Suprapubic skin (tissue), 4 donors: ENCODE results near the gene ACKR3. TPM values are rescaled to one million over a fixed set of nuclear protein-coding genes. Genes with fewer than 3 reads are reported as not detected.
A peak's percentile ranks its signal among the peaks of the same experiment; 100 is the strongest.

Source experiments
- DNase-seq, 2 donors: peaks; one replicate each; pipeline ENCODE4 v3.0.0-alpha.2; 2019; ENCODE audit warnings: low spot score in 2 of 2
- H3K27ac ChIP-seq: fragments of 200-600 bp; sonication (generic); one replicate; pipeline ENCODE4 v1.5.1; 2019
- H3K27me3 ChIP-seq: fragments of 200-600 bp; sonication (generic); one replicate; pipeline ENCODE4 v1.5.1; 2019
- H3K36me3 ChIP-seq: fragments of 200-600 bp; sonication (generic); one replicate; pipeline ENCODE4 v1.5.1; 2019
- H3K4me1 ChIP-seq: fragments of 200-600 bp; sonication (generic); one replicate; pipeline ENCODE4 v1.5.1; 2019
- H3K4me3 ChIP-seq: fragments of 200-600 bp; sonication (generic); one replicate; pipeline ENCODE4 v1.5.1; 2019; ENCODE audit warnings: mild to moderate bottlenecking
- H3K9me3 ChIP-seq: fragments of 200-600 bp; sonication (generic); one replicate; pipeline ENCODE4 v1.5.1; 2019
- EP300 ChIP-seq: sonication (generic); formaldehyde crosslinking; IDR thresholded peaks from one replicate; pipeline ENCODE4 v1.6.1; 2017; ENCODE audit warnings: antibody characterized with exemption
- POLR2A ChIP-seq, 2 donors: fragments of 450-650 bp; IDR thresholded peaks; one replicate each; pipeline ENCODE4 v1.6.1; 2017; ENCODE audit warnings: antibody characterized with exemption in 2 of 2, mild to moderate bottlenecking in 2 of 2, moderate library complexity in 2 of 2
- POLR2AphosphoS5 ChIP-seq, 3 donors: sonication (generic); formaldehyde crosslinking; IDR thresholded peaks; one replicate each; pipeline ENCODE4 v1.6.1; 2017; ENCODE audit warnings: antibody characterized with exemption in 3 of 3
- WGBS: methylation state at CpG from one replicate; pipeline ENCODE4 v1.1.5; 2018; 5-methylcytosine and 5-hydroxymethylcytosine counted together
- total RNA-seq, 4 donors: library from RNA; depleted of rRNA; stranded (reverse); fragments of >200 nt; gene quantifications; one replicate each; pipeline ENCODE4 v1.1.0, GENCODE V29; 2016
- TF ChIP-seq, protein P1 (sequence below), 2 donors: fragments of 200-600 bp in 1 of 2; fragments of 450-650 bp in 1 of 2; sonication (generic) in 1 of 2; IDR thresholded peaks; one replicate each; pipeline ENCODE4 v1.5.1; 2016 to 2019; ENCODE audit warnings: antibody characterized with exemption in 2 of 2, mild to moderate bottlenecking in 1 of 2, moderate library complexity in 1 of 2

ACKR3 gene
- total RNA-seq, 4 donors from 2014 or later: 15.8 to 51.5 (median 34.9) TPM

DNA sequence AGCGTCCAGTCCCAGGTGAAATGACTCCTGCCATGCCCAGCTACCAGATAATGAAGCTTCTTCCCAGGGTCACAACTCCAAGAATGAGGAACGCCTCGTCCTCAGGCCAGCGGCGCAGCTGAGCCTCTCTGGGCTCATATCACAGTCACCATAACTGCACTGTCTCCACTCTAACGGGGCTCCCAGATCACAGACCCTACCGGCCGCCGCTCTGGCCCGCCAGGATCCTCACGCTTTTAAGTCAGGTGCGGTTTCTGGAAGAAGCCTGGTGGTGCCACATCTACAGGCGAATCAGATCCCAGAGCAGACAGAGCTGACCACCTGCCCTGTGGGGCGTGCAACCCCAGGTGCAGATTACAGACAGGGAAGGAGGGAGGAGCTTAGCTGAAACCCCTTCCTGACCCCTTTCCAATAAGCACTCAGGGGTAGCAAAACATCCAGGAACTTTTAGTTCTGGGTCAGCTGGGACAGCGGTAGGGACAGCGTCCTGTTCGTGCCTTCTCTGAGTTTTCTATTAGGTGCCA, 3.7 kb upstream of the ACKR3 start:
- H3K27me3 ChIP-seq: no peaks in the 10 kb centered on the region
- H3K4me1 ChIP-seq: peaks cover 36% of the 10 kb centered on the region
- no peak overlapping the region for H3K4me3 ChIP-seq
- WGBS: 96% methylated on average over 13 of the region's 17 CpGs
- H3K27ac ChIP-seq: no peak overlapping the region
- no peak for DNase-seq
- no peaks in the 10 kb centered on the region for H3K36me3 ChIP-seq
- no peaks in the 10 kb centered on the region for H3K9me3 ChIP-seq
- no peak for TF ChIP-seq POLR2A (IDR thresholded peaks at IDR 0.05)

DNA sequence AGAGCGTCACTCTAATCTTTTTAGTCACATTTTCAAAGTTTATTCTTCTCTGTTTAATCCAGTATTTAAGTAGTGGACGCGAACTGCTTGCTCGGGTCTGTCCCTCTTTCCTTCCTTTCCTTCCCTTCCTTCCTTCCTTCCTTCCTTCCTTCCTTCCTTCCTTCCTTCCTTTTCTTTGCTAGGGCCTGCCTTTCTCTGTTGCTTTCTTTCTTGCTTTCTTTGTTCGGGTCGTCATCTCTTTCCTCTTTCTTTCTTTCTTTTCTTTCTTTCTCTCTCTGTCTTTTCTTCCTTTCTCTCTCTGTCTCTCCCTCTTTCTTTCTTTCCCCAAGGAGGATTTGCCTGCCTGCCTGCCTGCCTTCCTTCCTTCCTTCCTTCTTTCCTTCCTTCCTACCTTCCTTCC, 3.0 kb upstream of the ACKR3 start:
- Histone ChIP-seq H3K27me3 (peaks cover 2% of the 10 kb centered on the region), H3K36me3 (no peaks in the 10 kb centered on the region), H3K27ac (no peak overlapping the region), H3K4me1 (peaks cover 40% of the 10 kb centered on the region), H3K9me3 (no peaks in the 10 kb centered on the region), H3K4me3 (no peak overlapping the region)
- 89% methylated on average over 6 of the region's 6 CpGs for WGBS
- DNase-seq: no peak
- TF ChIP-seq, protein P1, sequence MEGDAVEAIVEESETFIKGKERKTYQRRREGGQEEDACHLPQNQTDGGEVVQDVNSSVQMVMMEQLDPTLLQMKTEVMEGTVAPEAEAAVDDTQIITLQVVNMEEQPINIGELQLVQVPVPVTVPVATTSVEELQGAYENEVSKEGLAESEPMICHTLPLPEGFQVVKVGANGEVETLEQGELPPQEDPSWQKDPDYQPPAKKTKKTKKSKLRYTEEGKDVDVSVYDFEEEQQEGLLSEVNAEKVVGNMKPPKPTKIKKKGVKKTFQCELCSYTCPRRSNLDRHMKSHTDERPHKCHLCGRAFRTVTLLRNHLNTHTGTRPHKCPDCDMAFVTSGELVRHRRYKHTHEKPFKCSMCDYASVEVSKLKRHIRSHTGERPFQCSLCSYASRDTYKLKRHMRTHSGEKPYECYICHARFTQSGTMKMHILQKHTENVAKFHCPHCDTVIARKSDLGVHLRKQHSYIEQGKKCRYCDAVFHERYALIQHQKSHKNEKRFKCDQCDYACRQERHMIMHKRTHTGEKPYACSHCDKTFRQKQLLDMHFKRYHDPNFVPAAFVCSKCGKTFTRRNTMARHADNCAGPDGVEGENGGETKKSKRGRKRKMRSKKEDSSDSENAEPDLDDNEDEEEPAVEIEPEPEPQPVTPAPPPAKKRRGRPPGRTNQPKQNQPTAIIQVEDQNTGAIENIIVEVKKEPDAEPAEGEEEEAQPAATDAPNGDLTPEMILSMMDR (IDR thresholded peaks at IDR 0.05): no peak
- TF ChIP-seq POLR2A (IDR thresholded peaks at IDR 0.05) (no peak), EP300 (no peak), POLR2AphosphoS5 (IDR thresholded peaks at IDR 0.05) (no peak)

DNA sequence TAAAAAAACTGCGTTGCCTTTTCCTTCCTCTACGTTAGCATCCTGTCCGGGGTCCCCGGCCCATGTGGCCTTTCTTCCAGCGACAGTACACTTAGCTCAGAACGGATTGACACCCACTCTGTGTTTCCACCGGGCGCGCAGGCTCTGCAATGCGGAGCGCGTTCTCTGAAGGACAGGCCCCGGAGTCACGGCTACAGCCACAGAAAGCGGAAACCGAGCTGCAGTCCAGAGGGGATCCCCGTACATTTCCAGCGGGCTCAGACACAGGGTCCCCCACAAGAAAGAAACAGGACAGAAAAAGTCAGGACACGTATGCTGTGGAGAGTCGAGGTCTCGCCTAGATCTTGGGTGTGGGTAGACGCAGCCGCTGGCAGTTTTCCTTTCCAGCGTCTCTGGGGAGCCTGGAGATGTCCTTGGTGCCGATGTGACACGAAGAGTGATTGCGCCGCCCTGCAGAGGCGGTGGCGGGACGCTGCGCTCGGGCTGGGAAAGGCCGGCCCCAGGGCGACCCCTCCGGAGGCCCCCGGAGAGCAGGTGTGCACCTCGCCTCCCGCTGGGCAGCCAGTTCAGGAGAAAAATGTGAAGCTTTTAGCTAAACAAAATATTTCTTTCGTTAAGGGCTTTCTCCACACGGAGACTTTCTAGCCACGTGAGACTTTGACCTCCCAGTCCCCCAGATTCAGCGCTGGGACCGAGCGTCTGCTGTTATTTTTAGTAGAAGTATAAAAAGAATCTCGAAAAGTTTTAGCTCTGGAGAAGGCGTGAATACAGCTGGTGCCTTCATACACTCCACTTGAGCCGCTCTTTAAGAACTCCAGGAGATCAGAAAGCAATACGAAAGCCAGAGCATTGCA, 1.3 kb upstream of the ACKR3 start:
- TF ChIP-seq, protein P1 (IDR thresholded peaks at IDR 0.05): no peak
- no peak for TF ChIP-seq POLR2A (IDR thresholded peaks at IDR 0.05)
- no peak for TF ChIP-seq POLR2AphosphoS5 (IDR thresholded peaks at IDR 0.05)
- no peak for TF ChIP-seq EP300
- no peak for DNase-seq
- peak overlapping the region; percentile 89 for H3K27ac ChIP-seq
- H3K4me1 ChIP-seq: peaks cover 50% of the 10 kb centered on the region
- WGBS: 8% methylated on average over 43 of the region's 49 CpGs
- H3K9me3 ChIP-seq: no peaks in the 10 kb centered on the region
- H3K4me3 ChIP-seq: peak overlapping the region; percentile 53
- peaks cover 2% of the 10 kb centered on the region for H3K27me3 ChIP-seq
- H3K36me3 ChIP-seq: no peaks in the 10 kb centered on the region

DNA sequence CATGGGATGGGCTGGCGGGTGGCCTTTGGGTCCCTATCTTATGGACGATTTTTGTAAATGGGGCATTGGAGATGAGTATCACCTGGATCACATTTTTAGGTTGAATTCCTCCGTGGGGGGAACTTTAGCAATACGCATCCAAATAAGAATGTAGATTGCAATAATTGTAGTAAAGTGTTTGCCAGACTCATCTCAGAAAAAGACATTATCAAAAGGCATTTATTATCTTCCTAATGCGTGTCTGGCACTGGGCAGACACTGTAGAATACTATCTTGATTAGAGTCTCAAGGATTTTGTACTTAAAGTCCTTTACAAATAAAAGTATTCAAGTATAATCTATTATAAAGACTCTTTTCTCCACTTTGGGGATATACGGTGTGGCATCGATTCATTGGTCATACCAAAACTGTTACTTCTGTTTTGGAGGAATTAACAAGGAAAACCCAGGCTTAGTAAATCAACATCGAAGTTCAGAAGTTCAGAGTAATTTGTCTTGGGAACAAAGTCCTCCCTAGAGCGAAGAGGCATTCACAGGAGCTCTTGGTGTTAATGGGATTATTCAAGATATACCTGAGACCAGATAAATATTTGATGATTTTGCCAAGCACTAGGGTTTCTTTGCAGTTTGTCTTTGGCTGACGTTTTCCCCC, 578 bp upstream of the ACKR3 start:
- H3K27me3 ChIP-seq: peaks cover 2% of the 10 kb centered on the region
- no peaks in the 10 kb centered on the region for H3K9me3 ChIP-seq
- 15% methylated on average over 10 of the region's 10 CpGs for WGBS
- peak overlapping the region; percentile 89 for H3K27ac ChIP-seq
- peaks cover 57% of the 10 kb centered on the region for H3K4me1 ChIP-seq
- TF ChIP-seq POLR2AphosphoS5 (IDR thresholded peaks at IDR 0.05): no peak
- TF ChIP-seq EP300: no peak
- TF ChIP-seq POLR2A (IDR thresholded peaks at IDR 0.05): no peak
- TF ChIP-seq, protein P1 (IDR thresholded peaks at IDR 0.05): no peak
- no peak for DNase-seq
- peak overlapping the region; percentile 53 for H3K4me3 ChIP-seq
- H3K36me3 ChIP-seq: no peaks in the 10 kb centered on the region

DNA sequence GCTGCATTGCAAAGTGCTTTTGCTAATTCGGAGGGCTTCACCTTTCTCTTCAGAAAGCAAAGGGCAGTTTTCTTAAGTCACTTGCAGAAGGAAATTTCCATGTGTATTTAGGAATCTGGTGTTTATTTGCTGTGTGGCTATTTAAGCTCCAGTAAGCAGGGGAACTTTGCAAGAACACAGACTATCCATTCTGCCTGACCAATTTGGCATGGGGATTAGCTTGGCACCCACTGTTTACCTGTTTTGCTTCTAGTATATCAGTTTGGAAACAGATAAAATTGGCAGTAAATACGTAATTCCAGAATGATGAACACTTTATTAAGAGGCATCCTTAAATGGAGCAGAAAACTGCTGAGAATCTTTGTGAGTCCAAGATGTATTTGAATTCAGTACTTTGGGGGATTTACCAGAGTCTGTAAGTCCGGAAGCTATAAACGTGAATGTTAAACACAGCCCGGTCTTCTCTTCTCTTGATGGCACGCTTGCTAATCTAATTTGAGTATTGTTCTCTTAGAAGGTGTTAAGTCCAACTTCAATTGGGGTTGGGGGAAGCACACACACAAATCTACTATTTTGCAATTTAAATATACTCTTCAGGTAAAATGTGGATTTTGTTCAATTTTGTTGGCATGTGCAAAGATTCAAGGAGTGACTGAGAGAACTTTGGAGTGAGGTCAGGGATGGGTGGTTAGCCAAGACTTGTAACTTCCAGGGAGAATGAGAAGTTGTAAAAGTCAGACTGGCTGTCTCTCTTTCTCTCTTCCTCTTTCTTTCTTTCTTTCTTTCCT, 650 bp downstream of the ACKR3 start:
- WGBS: 25% methylated on average over 6 of the region's 6 CpGs
- H3K27me3 ChIP-seq: peaks cover 2% of the 10 kb centered on the region
- peak overlapping the region; percentile 69 for H3K27ac ChIP-seq
- H3K4me3 ChIP-seq: peak overlapping the region; percentile 53
- TF ChIP-seq POLR2AphosphoS5 (IDR thresholded peaks at IDR 0.05) (no peak), POLR2A (IDR thresholded peaks at IDR 0.05) (no peak), EP300 (no peak)
- TF ChIP-seq, protein P1 (IDR thresholded peaks at IDR 0.05): no peak
- no peaks in the 10 kb centered on the region for H3K36me3 ChIP-seq
- no peak for DNase-seq
- peaks cover 64% of the 10 kb centered on the region for H3K4me1 ChIP-seq
- H3K9me3 ChIP-seq: no peaks in the 10 kb centered on the region
